ENCODE results near the gene TBX1. TPM values are rescaled to one million over a fixed set of nuclear protein-coding genes. Genes with fewer than 3 reads are reported as not detected.

TBX1 gene
- total and polyA plus RNA-seq, 2 of the 13 experiments (the other 11 are each of a cell fraction or from before 2014, with no cell fraction given): not detected

DNA sequence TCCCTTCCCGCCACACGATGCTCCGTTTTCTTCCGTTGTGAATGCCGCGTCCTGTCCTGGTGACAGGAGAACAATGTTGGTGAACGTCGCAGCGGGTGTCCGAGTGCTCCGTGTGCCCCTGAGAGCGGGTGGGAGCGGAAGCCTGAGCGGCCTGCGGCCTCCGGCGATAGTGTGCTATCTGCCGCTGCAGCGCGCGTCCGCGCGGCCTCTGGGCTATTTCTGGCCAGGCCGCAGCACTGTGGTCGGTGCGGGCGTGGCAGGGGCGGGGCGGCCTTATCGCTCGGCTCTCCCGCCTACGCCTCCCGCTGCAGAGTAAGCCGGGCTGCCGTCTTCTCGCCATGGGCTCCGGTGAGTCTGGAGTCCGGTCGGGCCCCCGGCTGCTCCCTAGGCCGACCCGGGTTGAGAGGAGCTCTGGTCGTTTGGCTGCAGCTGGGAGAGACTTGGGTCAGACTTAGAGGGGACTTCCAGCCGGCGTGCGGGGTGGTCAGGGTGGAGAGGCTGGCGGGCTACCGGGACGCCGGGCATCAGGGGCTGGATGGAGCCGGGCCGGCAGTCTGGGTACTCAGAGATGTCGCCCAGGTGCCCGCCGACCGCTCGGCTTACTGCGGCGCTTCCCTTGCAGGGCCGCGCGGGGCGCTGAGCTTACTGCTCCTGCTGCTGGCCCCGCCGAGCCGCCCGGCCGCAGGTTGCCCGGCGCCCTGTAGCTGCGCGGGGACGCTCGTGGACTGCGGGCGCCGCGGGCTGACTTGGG, 37.2 kb upstream of the TBX1 start, which contains the start of gene GP1BB:
TSS of gene GP1BB (plus strand) at position 308 of the 751 bp plus-strand sequence. CDS start at position 339, 31 bp downstream.
- DNase-seq (ENCODE audit: low spot score) (no peak), FAIRE-seq (no peak), ATAC-seq (peak; percentile 62)
- ChIA-PET POLR2A (no interaction called here), CTCF (ENCODE audit: low intra/inter-chr PET ratio, low total read pairs) (no interaction called here)
- Histone ChIP-seq H3K27me3 (ENCODE audit: control insufficient read depth in 1 of 2, insufficient read depth in 2 of 2, low read length in 2 of 2) (peaks cover 24 to 84% of the 10 kb centered on the region in 2 experiments), H3K36me3 (replicated peaks in 1 of 2; ENCODE audit: control insufficient read depth in 1 of 2, insufficient read depth in 2 of 2, low read length in 2 of 2) (no peaks in the 10 kb centered on the region), H3K9ac (ENCODE audit: insufficient read depth, low read depth, low read length) (no peak within 1 kb of the TSS), H4K20me1 (ENCODE audit: insufficient read depth, low read length) (0 out of 2 replicates have a peak, but pooled peaks cover 5% of the 10 kb centered on the region), H3K79me2 (ENCODE audit: insufficient read depth, low read length) (no peaks in the 10 kb centered on the region), H3K9me3 (ENCODE audit: low read length) (no peaks in the 10 kb centered on the region), H3K4me2 (ENCODE audit: low read depth, low read length) (peak within 1 kb of the TSS; percentile 88), H3K27ac (ENCODE audit: extremely low read length, insufficient read depth, low read length) (no peak within 1 kb of the TSS), H2AFZ (ENCODE audit: low read length) (no peak within 1 kb of the TSS), H3K4me1 (ENCODE audit: insufficient read depth, low read length) (peaks cover 33% of the 10 kb centered on the region), H3K4me3 (replicated peaks in 1 of 3; ENCODE audit: insufficient read depth in 1 of 3, low read depth in 2 of 3, low read length in 3 of 3) (peak within 1 kb of the TSS; percentile 37 to 73 (median 41); a peak in 5 of 6 replicates)
- in situ Hi-C loops (cut with HindIII; ENCODE audit: extremely low pct_ligation_motif_present, low pct_unique_long_range_greater_than_20kb): loop anchor here (5.0 kb wide), 1 partner anchor 46 kb away; no protein-coding TSS in a partner anchor
- intact Hi-C loops (cut with micrococcal nuclease; ENCODE audit: unreplicated experiment): no loop called here
- WGBS (ENCODE audit: low lambda C conversion rate): 2% methylated on average over 23 of the region's 80 CpGs
- no TSS peak for BruUV-seq (replicated peaks)
- TF ChIP-seq, protein P1, sequence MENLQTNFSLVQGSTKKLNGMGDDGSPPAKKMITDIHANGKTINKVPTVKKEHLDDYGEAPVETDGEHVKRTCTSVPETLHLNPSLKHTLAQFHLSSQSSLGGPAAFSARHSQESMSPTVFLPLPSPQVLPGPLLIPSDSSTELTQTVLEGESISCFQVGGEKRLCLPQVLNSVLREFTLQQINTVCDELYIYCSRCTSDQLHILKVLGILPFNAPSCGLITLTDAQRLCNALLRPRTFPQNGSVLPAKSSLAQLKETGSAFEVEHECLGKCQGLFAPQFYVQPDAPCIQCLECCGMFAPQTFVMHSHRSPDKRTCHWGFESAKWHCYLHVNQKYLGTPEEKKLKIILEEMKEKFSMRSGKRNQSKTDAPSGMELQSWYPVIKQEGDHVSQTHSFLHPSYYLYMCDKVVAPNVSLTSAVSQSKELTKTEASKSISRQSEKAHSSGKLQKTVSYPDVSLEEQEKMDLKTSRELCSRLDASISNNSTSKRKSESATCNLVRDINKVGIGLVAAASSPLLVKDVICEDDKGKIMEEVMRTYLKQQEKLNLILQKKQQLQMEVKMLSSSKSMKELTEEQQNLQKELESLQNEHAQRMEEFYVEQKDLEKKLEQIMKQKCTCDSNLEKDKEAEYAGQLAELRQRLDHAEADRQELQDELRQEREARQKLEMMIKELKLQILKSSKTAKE (CRISPR knock-in tag; IDR thresholded peaks at IDR 0.05; ENCODE audit: borderline replicate concordance): peak; percentile 48; the same call in 1 of the 2 replicates
- TF ChIP-seq NCOA2 (CRISPR knock-in tag; IDR thresholded peaks at IDR 0.05) (peak; percentile 32; the same call in 1 of the 2 replicates), ZNF543 (CRISPR knock-in tag; IDR thresholded peaks at IDR 0.05) (peak; percentile 66; the same call in 1 of the 2 replicates), ZNF766 (CRISPR knock-in tag; IDR thresholded peaks at IDR 0.05; ENCODE audit: borderline replicate concordance) (no peak), ZNF687 (CRISPR knock-in tag; IDR thresholded peaks at IDR 0.05) (peak; percentile 94), ZNF614 (CRISPR knock-in tag; IDR thresholded peaks at IDR 0.05; ENCODE audit: borderline replicate concordance) (no peak), RBM22 (optimal IDR thresholded peaks at IDR 0.05; ENCODE audit: low read length) (no peak), SOX6 (IDR thresholded peaks at IDR 0.05) (no peak), SOX6 (CRISPR knock-in tag; IDR thresholded peaks at IDR 0.05) (peak; percentile 52), MTF2 (CRISPR knock-in tag; IDR thresholded peaks at IDR 0.05; ENCODE audit: borderline replicate concordance) (peak; percentile 93)
- TF ChIP-seq, protein P2, sequence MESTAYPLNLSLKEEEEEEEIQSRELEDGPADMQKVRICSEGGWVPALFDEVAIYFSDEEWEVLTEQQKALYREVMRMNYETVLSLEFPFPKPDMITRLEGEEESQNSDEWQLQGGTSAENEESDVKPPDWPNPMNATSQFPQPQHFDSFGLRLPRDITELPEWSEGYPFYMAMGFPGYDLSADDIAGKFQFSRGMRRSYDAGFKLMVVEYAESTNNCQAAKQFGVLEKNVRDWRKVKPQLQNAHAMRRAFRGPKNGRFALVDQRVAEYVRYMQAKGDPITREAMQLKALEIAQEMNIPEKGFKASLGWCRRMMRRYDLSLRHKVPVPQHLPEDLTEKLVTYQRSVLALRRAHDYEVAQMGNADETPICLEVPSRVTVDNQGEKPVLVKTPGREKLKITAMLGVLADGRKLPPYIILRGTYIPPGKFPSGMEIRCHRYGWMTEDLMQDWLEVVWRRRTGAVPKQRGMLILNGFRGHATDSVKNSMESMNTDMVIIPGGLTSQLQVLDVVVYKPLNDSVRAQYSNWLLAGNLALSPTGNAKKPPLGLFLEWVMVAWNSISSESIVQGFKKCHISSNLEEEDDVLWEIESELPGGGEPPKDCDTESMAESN (CRISPR knock-in tag; conservative IDR thresholded peaks at IDR 0.05): 0 out of 2 replicates have a peak, but pooled peaks have one; percentile 5
- TF ChIP-seq, protein P3, sequence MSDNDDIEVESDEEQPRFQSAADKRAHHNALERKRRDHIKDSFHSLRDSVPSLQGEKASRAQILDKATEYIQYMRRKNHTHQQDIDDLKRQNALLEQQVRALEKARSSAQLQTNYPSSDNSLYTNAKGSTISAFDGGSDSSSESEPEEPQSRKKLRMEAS (IDR thresholded peaks at IDR 0.05): peak; percentile 70
- TF ChIP-seq, protein P4, sequence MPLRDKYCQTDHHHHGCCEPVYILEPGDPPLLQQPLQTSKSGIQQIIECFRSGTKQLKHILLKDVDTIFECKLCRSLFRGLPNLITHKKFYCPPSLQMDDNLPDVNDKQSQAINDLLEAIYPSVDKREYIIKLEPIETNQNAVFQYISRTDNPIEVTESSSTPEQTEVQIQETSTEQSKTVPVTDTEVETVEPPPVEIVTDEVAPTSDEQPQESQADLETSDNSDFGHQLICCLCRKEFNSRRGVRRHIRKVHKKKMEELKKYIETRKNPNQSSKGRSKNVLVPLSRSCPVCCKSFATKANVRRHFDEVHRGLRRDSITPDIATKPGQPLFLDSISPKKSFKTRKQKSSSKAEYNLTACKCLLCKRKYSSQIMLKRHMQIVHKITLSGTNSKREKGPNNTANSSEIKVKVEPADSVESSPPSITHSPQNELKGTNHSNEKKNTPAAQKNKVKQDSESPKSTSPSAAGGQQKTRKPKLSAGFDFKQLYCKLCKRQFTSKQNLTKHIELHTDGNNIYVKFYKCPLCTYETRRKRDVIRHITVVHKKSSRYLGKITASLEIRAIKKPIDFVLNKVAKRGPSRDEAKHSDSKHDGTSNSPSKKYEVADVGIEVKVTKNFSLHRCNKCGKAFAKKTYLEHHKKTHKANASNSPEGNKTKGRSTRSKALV (CRISPR knock-in tag; IDR thresholded peaks at IDR 0.05): peak; percentile 92
